Keratinocyte (primary cell): ENCODE measurements around the gene FBXL17.

Source experiments
- CTCF ChIP-seq, 3 experiments: IDR thresholded peaks in 1 of 3; conservative IDR thresholded peaks in 1 of 3; optimal IDR thresholded peaks in 1 of 3; 2 replicates in 2 of 3; 3 replicates in 1 of 3; pipeline versions ENCODE3 to v1.5.1; 2011; ENCODE audit warnings: low read length in 3 of 3, mild to moderate bottlenecking in 3 of 3, moderate library complexity in 2 of 3, control low read depth in 1 of 3, inconsistent platforms in 1 of 3; ENCODE audit not compliant: insufficient read depth in 2 of 3; ENCODE audit errors: extremely low read depth in 1 of 3
- EZH2 ChIP-seq: IDR thresholded peaks from one replicate; pipeline ENCODE4 v1.6.1; 2012; ENCODE audit warnings: inconsistent platforms, mild to moderate bottlenecking, low read length, moderate library complexity

DNA sequence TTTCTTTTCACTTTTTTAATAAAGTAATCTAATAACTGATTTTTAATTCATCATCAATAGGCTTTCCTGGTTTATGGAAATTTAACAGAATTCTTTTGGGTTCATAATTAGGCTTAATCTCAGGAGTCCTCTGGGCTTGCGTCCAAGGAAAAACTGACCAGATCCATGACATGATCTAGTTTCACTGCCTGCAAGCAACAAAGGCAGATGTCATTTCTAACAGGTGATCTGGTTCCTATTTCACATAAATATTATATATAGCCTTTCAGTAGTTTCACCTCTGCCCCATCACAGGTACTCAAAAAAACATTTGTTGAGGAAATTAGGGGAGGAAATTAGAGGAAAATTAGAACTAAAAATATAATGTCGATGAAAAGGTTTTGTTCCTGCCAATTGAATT lies 126.4 kb downstream of the FBXL17 start:
- TF ChIP-seq CTCF (optimal IDR thresholded peaks at IDR 0.05 in 1 of 3, IDR thresholded peaks at IDR 0.05 in 1 of 3, conservative IDR thresholded peaks at IDR 0.05 in 1 of 3; ENCODE audit: extremely low read depth in 1 of 3, insufficient read depth in 2 of 3, low read length in 3 of 3) (no peak), EZH2 (no peak)
